Gastroesophageal sphincter (tissue), 4 donors: ENCODE results near the gene SGMS1. TPM values are rescaled to one million over a fixed set of nuclear protein-coding genes. Genes with fewer than 3 reads are reported as not detected.

Source experiments
- ATAC-seq: fragments of 150-250 bp; one replicate; pipeline ENCODE4 v1.9.1; 2016; ENCODE audit warnings: mild to moderate bottlenecking, moderate library complexity
- H3K27ac ChIP-seq, 4 donors: fragments of 200-600 bp; sonication (generic) in 3 of 4; 1 replicate in 3 of 4; 2 replicates in 1 of 4; pipeline ENCODE4 v1.5.1; 2016 to 2019
- H3K27me3 ChIP-seq: fragments of 200-600 bp; sonication (generic); one replicate; pipeline ENCODE4 v1.5.1; 2019
- H3K36me3 ChIP-seq, 2 donors: fragments of 200-600 bp; sonication (generic); one replicate each; pipeline ENCODE4 v1.5.1; 2019; ENCODE audit warnings: control low read depth in 1 of 2
- H3K4me1 ChIP-seq, 3 donors: fragments of 200-600 bp; sonication (generic); 1 replicate in 2 of 3; 2 replicates in 1 of 3; pipeline ENCODE4 v1.5.1; 2016 to 2019; ENCODE audit warnings: control low read depth in 2 of 3
- H3K4me3 ChIP-seq, 2 donors: fragments of 200-600 bp; sonication (generic); one replicate each; pipeline ENCODE4 v1.5.1; 2019; ENCODE audit warnings: mild to moderate bottlenecking in 1 of 2, moderate library complexity in 1 of 2
- H3K9me3 ChIP-seq, 3 donors: fragments of 200-600 bp; sonication (generic); one replicate each; pipeline ENCODE4 v1.5.1; 2017 to 2019; ENCODE audit warnings: control low read depth in 2 of 3
- EP300 ChIP-seq: sonication (generic); formaldehyde crosslinking; IDR thresholded peaks from one replicate; pipeline ENCODE4 v1.6.1; 2017; ENCODE audit warnings: antibody characterized with exemption, mild to moderate bottlenecking
- POLR2A ChIP-seq, 2 donors: fragments of 450-650 bp; IDR thresholded peaks; one replicate each; pipeline ENCODE4 v1.6.1; 2017; ENCODE audit warnings: antibody characterized with exemption in 2 of 2, mild to moderate bottlenecking in 2 of 2, moderate library complexity in 1 of 2
- POLR2AphosphoS5 ChIP-seq: sonication (generic); formaldehyde crosslinking; IDR thresholded peaks from one replicate; pipeline ENCODE4 v1.6.1; 2017; ENCODE audit warnings: antibody characterized with exemption
- WGBS, 2 donors: methylation state at CpG; one replicate each; pipeline ENCODE4 v1.1.5; 2018; ENCODE audit warnings: low coverage in 1 of 2; 5-methylcytosine and 5-hydroxymethylcytosine counted together
- total RNA-seq, 4 donors: library from RNA; depleted of rRNA; stranded (reverse); fragments of >200 nt; gene quantifications; one replicate each; pipeline ENCODE4 v1.1.0, GENCODE V29; 2016
- TF ChIP-seq, protein P1 (sequence below), 4 experiments: fragments of 200-600 bp in 2 of 4; fragments of 450-650 bp in 2 of 4; sonication (generic) in 1 of 4; IDR thresholded peaks; one replicate each; pipeline ENCODE4 v1.5.1; 2017 to 2019; ENCODE audit warnings: antibody characterized with exemption in 4 of 4, mild to moderate bottlenecking in 2 of 4, moderate library complexity in 2 of 4

SGMS1 gene
- total RNA-seq, 4 donors from 2014 or later, result 57.7 to 116 (median 66.1) TPM

DNA sequence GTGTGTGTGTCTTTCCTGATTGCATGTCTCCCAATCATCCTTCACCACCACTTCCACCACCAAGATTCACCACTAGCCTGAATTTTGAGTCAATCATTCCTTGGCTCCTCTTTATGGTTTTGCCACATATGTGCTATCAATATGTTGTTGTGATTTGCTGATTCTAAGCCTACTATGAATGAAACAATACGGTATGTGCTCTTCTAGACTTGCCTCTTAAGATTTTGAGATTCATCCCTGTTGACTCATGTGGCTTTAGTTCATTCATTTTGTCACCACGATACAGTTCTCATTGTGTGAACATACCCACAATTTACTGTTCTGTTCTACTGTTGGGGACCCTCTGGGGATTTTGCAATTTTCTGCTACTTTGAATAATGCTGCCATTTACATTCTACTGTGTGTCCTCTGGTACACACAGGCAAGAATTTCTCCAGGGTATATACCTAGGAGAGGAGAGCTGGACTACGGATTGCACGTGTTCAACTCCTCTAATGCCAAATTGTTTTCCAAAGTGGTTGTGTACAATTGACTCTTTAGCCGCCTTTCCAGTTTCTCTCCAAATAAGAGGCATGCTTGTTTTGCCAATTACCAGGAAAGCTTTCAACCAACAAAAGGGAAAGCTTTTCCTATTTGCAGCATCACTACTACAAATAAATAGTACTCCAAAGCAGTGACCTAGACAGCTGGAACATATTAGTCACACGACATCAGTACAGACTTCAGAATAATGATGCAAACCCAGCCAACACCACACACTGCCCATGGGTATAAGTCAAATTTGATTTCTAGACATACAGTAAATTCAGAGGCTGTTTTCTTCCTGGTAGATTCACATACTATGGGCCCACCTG, 30.0 kb downstream of the SGMS1 start:
- peaks cover 0 to 9% of the 10 kb centered on the region in 2 donors for H3K36me3 ChIP-seq
- no peak for TF ChIP-seq POLR2A (IDR thresholded peaks at IDR 0.05)
- TF ChIP-seq, protein P1, sequence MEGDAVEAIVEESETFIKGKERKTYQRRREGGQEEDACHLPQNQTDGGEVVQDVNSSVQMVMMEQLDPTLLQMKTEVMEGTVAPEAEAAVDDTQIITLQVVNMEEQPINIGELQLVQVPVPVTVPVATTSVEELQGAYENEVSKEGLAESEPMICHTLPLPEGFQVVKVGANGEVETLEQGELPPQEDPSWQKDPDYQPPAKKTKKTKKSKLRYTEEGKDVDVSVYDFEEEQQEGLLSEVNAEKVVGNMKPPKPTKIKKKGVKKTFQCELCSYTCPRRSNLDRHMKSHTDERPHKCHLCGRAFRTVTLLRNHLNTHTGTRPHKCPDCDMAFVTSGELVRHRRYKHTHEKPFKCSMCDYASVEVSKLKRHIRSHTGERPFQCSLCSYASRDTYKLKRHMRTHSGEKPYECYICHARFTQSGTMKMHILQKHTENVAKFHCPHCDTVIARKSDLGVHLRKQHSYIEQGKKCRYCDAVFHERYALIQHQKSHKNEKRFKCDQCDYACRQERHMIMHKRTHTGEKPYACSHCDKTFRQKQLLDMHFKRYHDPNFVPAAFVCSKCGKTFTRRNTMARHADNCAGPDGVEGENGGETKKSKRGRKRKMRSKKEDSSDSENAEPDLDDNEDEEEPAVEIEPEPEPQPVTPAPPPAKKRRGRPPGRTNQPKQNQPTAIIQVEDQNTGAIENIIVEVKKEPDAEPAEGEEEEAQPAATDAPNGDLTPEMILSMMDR (IDR thresholded peaks at IDR 0.05), result no peak
- no peak for TF ChIP-seq EP300
- H3K4me1 ChIP-seq, result peaks cover 4 to 20% (median 8%) of the 10 kb centered on the region in 3 donors
- no peaks in the 10 kb centered on the region for H3K27me3 ChIP-seq
- no peak overlapping the region for H3K27ac ChIP-seq
- H3K4me3 ChIP-seq, result no peak overlapping the region
- no peak for ATAC-seq
- H3K9me3 ChIP-seq, result no peaks in the 10 kb centered on the region
- WGBS, 2 donors, result 64 to 73% methylated on average over 4 to 6 of the region's 6 CpGs

DNA sequence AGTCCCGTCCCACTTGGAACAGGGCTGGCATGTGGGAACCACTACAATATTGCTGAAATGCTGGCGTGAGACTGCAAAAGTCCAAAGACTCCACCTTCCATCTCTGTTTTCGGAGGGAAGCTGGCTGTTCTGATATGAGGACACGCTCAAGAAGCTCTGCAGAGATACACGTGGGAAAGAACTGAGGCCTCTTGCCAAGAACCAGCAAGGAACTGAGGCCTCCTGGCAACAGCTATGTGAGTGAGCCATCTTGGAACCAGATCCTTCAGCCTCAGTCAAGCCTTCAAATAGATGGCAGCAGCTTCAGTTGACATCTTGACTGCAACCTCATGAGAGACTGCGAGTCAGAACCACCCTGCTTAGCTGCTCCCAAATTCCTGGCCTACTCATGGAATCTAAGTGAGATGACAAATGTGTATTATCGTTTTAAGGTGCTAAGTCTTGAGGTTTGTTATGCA, 30.8 kb downstream of the SGMS1 start:
- Histone ChIP-seq H3K27ac (no peak overlapping the region), H3K27me3 (no peaks in the 10 kb centered on the region), H3K9me3 (no peaks in the 10 kb centered on the region), H3K36me3 (peaks cover 0 to 16% of the 10 kb centered on the region in 2 donors), H3K4me1 (peaks cover 4 to 20% (median 8%) of the 10 kb centered on the region in 3 donors), H3K4me3 (no peak overlapping the region)
- TF ChIP-seq POLR2AphosphoS5 (no peak), EP300 (no peak), POLR2A (IDR thresholded peaks at IDR 0.05) (no peak)
- TF ChIP-seq, protein P1 (IDR thresholded peaks at IDR 0.05), result no peak
- 83 to 91% methylated on average over 1 to 6 of the region's 7 CpGs for WGBS, 2 donors
- ATAC-seq, result no peak

DNA sequence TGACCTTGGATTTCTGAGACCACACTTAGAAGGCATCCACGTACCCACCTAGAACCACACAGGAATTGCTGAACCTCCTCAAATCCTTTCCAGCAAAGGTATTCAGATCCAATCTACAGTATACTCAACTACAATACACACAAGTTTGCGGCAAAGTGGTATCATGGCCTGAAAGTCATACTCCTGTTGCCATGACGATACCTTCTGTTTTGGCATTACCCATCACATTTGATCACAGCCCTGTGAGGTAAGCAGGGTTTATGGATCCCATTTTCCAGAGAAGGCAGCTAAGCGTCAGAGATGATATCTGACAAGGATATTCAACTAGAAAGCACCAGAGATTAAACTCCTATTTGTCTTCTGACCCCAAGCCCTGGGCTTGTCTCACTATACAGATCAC, 32.8 kb downstream of the SGMS1 start:
- Histone ChIP-seq H3K4me1 (peaks cover 0 to 8% (median 8%) of the 10 kb centered on the region in 3 donors), H3K27ac (no peak overlapping the region), H3K9me3 (no peaks in the 10 kb centered on the region), H3K27me3 (no peaks in the 10 kb centered on the region), H3K4me3 (no peak overlapping the region), H3K36me3 (peaks cover 0 to 23% of the 10 kb centered on the region in 2 donors)
- no peak for ATAC-seq
- WGBS, 2 donors, result 98% methylated on average over 4 of the region's 4 CpGs; no CpG with 5 or more reads in 1 of the 2 donors
- TF ChIP-seq POLR2A (IDR thresholded peaks at IDR 0.05) (no peak), EP300 (no peak), POLR2AphosphoS5 (no peak)
- TF ChIP-seq, protein P1 (IDR thresholded peaks at IDR 0.05), result no peak

DNA sequence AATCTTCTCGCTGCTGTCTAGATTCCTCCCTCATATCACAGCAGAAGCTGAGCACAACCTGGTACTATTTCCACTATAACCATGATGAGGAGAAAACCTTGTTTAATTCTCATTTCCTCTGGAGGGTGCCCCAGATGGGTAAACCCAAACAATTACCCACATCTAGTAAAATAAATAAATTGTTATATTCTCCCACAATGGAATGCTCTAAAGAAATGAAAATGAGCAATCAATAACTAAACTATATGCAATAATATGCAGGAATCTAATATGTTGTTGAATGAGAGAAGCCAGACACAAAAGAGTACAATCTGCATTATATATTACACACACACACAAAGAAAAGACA, 37.0 kb downstream of the SGMS1 start:
- 56 to 70% methylated on average over 1 of the region's 1 CpG for WGBS, 2 donors
- Histone ChIP-seq H3K36me3 (peaks cover 0 to 23% of the 10 kb centered on the region in 2 donors), H3K4me3 (no peak overlapping the region), H3K27ac (no peak overlapping the region), H3K27me3 (no peaks in the 10 kb centered on the region), H3K4me1 (no peaks in the 10 kb centered on the region), H3K9me3 (no peaks in the 10 kb centered on the region)
- no peak for ATAC-seq
- no peak for TF ChIP-seq EP300
- TF ChIP-seq POLR2AphosphoS5, result no peak
- TF ChIP-seq, protein P1 (IDR thresholded peaks at IDR 0.05), result no peak
- TF ChIP-seq POLR2A (IDR thresholded peaks at IDR 0.05), result no peak
